IMR-90 (cell line): ENCODE measurements around the gene NLGN4X. TPM values are rescaled to one million over a fixed set of nuclear protein-coding genes. Genes with fewer than 3 reads are reported as not detected.

Experiments
- ATAC-seq: fragments of 200-7000 bp; cut with Tn5 transposase; 2 replicates; pipeline ENCODE4 v1.9.1; 2020; ENCODE audit warnings: low read depth, mild to moderate bottlenecking, moderate library complexity
- BruUV-seq: library from RNA; stranded (reverse); fragments of 400-500 nt; replicated peaks from 2 replicates; lab custom pipeline; 2021; lab: Mats Ljungman, UMichigan
- CTCF ChIA-PET: fragments of 300-600 bp; formaldehyde crosslinking; extraction: SDS; loops from one replicate; lab custom pipeline; 2021; ENCODE audit warnings: antibody characterized with exemption; lab: Yijun Ruan, JAX
- POLR2A ChIA-PET: fragments of 300-600 bp; sonication (Branson Sonifier 250); formaldehyde crosslinking; loops from one replicate; lab custom pipeline; 2022; ENCODE audit warnings: antibody characterized with exemption; ENCODE audit not compliant: unreplicated experiment; lab: Charles Lee
- DNase-seq: peaks from one replicate; pipeline ENCODE4 v3.0.0; 2013
- H2AFZ ChIP-seq: replicated peaks from 2 replicates; pipeline ENCODE3; 2013; ENCODE audit warnings: low read length, mild to moderate bottlenecking; ENCODE audit not compliant: poor library complexity
- H2AK5ac ChIP-seq: 2 replicates; pipeline ENCODE4 v1.6.1; 2013; ENCODE audit warnings: low read depth, low read length, inconsistent platforms
- H2AK9ac ChIP-seq: replicated peaks from 2 replicates; pipeline ENCODE3; 2013; ENCODE audit warnings: mild to moderate bottlenecking, low read depth, low read length, moderate library complexity; ENCODE audit not compliant: poor library complexity
- H2BK120ac ChIP-seq: 2 replicates; pipeline ENCODE4 v1.6.1; 2013; ENCODE audit warnings: low read depth, low read length, inconsistent platforms
- H2BK15ac ChIP-seq: 3 replicates; pipeline ENCODE4 v1.6.1; 2013; ENCODE audit warnings: low read depth, low read length, inconsistent platforms
- H2BK20ac ChIP-seq: 2 replicates; pipeline ENCODE4 v1.6.1; 2013; ENCODE audit warnings: low read depth, mild to moderate bottlenecking, inconsistent platforms, low read length, moderate library complexity
- H2BK5ac ChIP-seq: 2 replicates; pipeline ENCODE4 v1.6.1; 2013; ENCODE audit warnings: mild to moderate bottlenecking, low read depth, low read length, inconsistent platforms; ENCODE audit not compliant: poor library complexity, severe bottlenecking
- H3K14ac ChIP-seq: replicated peaks from 2 replicates; pipeline ENCODE4 v1.6.1; 2013; ENCODE audit warnings: low read depth, low read length, inconsistent platforms
- H3K18ac ChIP-seq: 2 replicates; pipeline ENCODE4 v1.6.1; 2013; ENCODE audit warnings: low read depth, low read length, control low read depth
- H3K23ac ChIP-seq: 2 replicates; pipeline ENCODE4 v1.6.1; 2013; ENCODE audit warnings: low read depth, low read length, inconsistent platforms
- H3K27ac ChIP-seq: 2 replicates; pipeline ENCODE4 v1.5.1; 2013; ENCODE audit warnings: mild to moderate bottlenecking, control low read depth, low read length; ENCODE audit not compliant: insufficient read depth
- H3K27me3 ChIP-seq: 2 replicates; pipeline ENCODE4 v1.6.1; 2013; ENCODE audit warnings: low read length; ENCODE audit not compliant: control insufficient read depth, insufficient read depth
- H3K36me3 ChIP-seq: 2 replicates; pipeline ENCODE4 v1.6.1; 2013; ENCODE audit warnings: low read length, mixed read lengths; ENCODE audit not compliant: control insufficient read depth, insufficient read depth
- H3K4ac ChIP-seq: 2 replicates; pipeline ENCODE4 v1.6.1; 2013; ENCODE audit warnings: low read depth, low read length, inconsistent platforms
- H3K4me1 ChIP-seq: 2 replicates; pipeline ENCODE4 v1.6.1; 2013; ENCODE audit warnings: low read length, mixed read lengths; ENCODE audit not compliant: control insufficient read depth, insufficient read depth
- H3K4me2 ChIP-seq: 2 replicates; pipeline ENCODE4 v1.6.1; 2013; ENCODE audit warnings: low read depth, mild to moderate bottlenecking, control low read depth, low read length, moderate library complexity
- H3K4me3 ChIP-seq: 2 replicates; pipeline ENCODE4 v1.5.1; 2013; ENCODE audit warnings: low read depth, mild to moderate bottlenecking, control low read depth, low read length, moderate library complexity; ENCODE audit not compliant: insufficient read depth
- H3K56ac ChIP-seq: 2 replicates; pipeline ENCODE4 v1.6.1; 2013; ENCODE audit warnings: low read length, inconsistent platforms; ENCODE audit not compliant: insufficient read depth; ENCODE audit errors: extremely low read depth
- H3K79me1 ChIP-seq, 2 experiments: 2 replicates each; pipeline ENCODE4 v1.6.1; 2013; ENCODE audit warnings: low read length in 2 of 2, inconsistent platforms in 1 of 2, low read depth in 1 of 2
- H3K9ac ChIP-seq: 2 replicates; pipeline ENCODE4 v1.6.1; 2013; ENCODE audit warnings: low read depth, low read length, control low read depth
- H3K9me1 ChIP-seq: 2 replicates; pipeline ENCODE4 v1.6.1; 2013; ENCODE audit warnings: low read length, inconsistent platforms; ENCODE audit not compliant: insufficient read depth
- H3K9me3 ChIP-seq: 2 replicates; pipeline ENCODE4 v1.6.1; 2013; ENCODE audit warnings: low read length; ENCODE audit not compliant: control insufficient read depth, insufficient read depth
- H4K20me1 ChIP-seq: 2 replicates; pipeline ENCODE4 v1.6.1; 2013; ENCODE audit warnings: low read length, inconsistent platforms; ENCODE audit not compliant: insufficient read depth
- H4K5ac ChIP-seq: 2 replicates; pipeline ENCODE4 v1.6.1; 2013; ENCODE audit warnings: mild to moderate bottlenecking, low read depth, low read length, control low read depth
- H4K8ac ChIP-seq, 2 experiments: 2 replicates each; pipeline ENCODE4 v1.6.1; 2013; ENCODE audit warnings: low read depth in 2 of 2, low read length in 2 of 2, control low read depth in 1 of 2, inconsistent platforms in 1 of 2
- H4K91ac ChIP-seq: 2 replicates; pipeline ENCODE4 v1.6.1; 2013; ENCODE audit warnings: low read depth, low read length, inconsistent platforms; ENCODE audit not compliant: insufficient read depth
- BHLHE40 ChIP-seq: fragments of 150-350 bp; IDR thresholded peaks from 2 replicates; pipeline ENCODE4 v1.6.1; 2016; ENCODE audit warnings: mild to moderate bottlenecking, low read depth, low read length
- CHD1 ChIP-seq: IDR thresholded peaks from 2 replicates; pipeline ENCODE4 v1.6.1; 2012; ENCODE audit warnings: low read depth, low read length, improper control_type of control experiment
- MAFK ChIP-seq: IDR thresholded peaks from 2 replicates; pipeline ENCODE4 v1.6.1; 2012; ENCODE audit warnings: low read depth, low read length, improper control_type of control experiment
- MAZ ChIP-seq: IDR thresholded peaks from 2 replicates; pipeline ENCODE4 v1.6.1; 2012; ENCODE audit warnings: low read depth, mild to moderate bottlenecking, low read length, improper control_type of control experiment, moderate library complexity, borderline replicate concordance
- POLR2A ChIP-seq: IDR thresholded peaks from 2 replicates; pipeline ENCODE4 v1.6.1; 2012; ENCODE audit warnings: mild to moderate bottlenecking, low read depth, low read length
- RAD21 ChIP-seq: IDR thresholded peaks from 2 replicates; pipeline ENCODE4 v1.6.1; 2012; ENCODE audit warnings: low read length, improper control_type of control experiment
- RFX5 ChIP-seq: IDR thresholded peaks from 2 replicates; pipeline ENCODE4 v1.8.0; 2012; ENCODE audit warnings: low read depth, mild to moderate bottlenecking, low read length, moderate library complexity
- USF2 ChIP-seq: fragments of 150-350 bp; IDR thresholded peaks from 2 replicates; pipeline ENCODE4 v1.6.1; 2017; ENCODE audit warnings: mild to moderate bottlenecking, antibody characterized with exemption, low read length, low read depth
- WGBS, 2 experiments: methylation state at CpG; one replicate each; pipeline versions ENCODE4 v1.1.5 to v1.1.7; 2013; ENCODE audit warnings: missing lambda C conversion rate in 2 of 2; ENCODE audit not compliant: insufficient read length in 1 of 2; ENCODE audit errors: extremely low coverage in 2 of 2; 5-methylcytosine and 5-hydroxymethylcytosine counted together
- dilution Hi-C: fragments of 300-500 bp; cut with HindIII; formaldehyde crosslinking; loops from one replicate; pipeline ENCODE4 v1.14.3; 2018; ENCODE audit warnings: low sequenced_read_pairs; ENCODE audit not compliant: unreplicated experiment
- in situ Hi-C: fragments of 300-500 bp; cut with MboI; formaldehyde crosslinking; loops from 3 replicates; pipeline ENCODE4 v1.14.3; 2019; ENCODE audit warnings: low sequenced_read_pairs, inconsistent platforms, mixed read lengths
- intact Hi-C: fragments of 100-400 bp; cut with micrococcal nuclease; formaldehyde crosslinking; loops from 2 replicates; pipeline ENCODE4 v1.10.0; 2022
- polyA plus RNA-seq, 3 experiments: library from polyadenylated mRNA; depleted of rRNA; stranded (reverse); fragments of >200 nt; gene quantifications; 2 replicates each; pipeline ENCODE4 v1.2.3, GENCODE V29; 2012; ENCODE audit warnings: low replicate concordance in 1 of 3
- total RNA-seq: library from RNA; depleted of rRNA; stranded (reverse); fragments of >200 nt; gene quantifications from 2 replicates; pipeline ENCODE4 v1.2.3, GENCODE V29; 2012

NLGN4X gene
- total and polyA plus RNA-seq, 2 of the 4 experiments (the other 2 are of a cell fraction), result not detected

- Histone ChIP-seq H3K36me3 (no peaks in the 10 kb centered on the region), H3K23ac (no peak overlapping the region), H2BK120ac (no peak overlapping the region), H2AFZ (no peak overlapping the region), H3K9me3 (peaks cover 10% of the 10 kb centered on the region; the same call in 1 of the 2 replicates), H3K4me3 (no peak overlapping the region), H3K56ac (no peak overlapping the region), H4K5ac (no peak overlapping the region), H2AK9ac (no peak overlapping the region), H2AK5ac (no peak overlapping the region), H3K9me1 (no peaks in the 10 kb centered on the region), H4K91ac (no peak overlapping the region), H3K14ac (no peak overlapping the region), H3K9ac (no peak overlapping the region), H3K4ac (no peak overlapping the region), H3K27ac (no peak overlapping the region), H2BK15ac (no peak overlapping the region), H2BK20ac (no peak overlapping the region), H4K8ac (no peak overlapping the region), H3K4me2 (no peak overlapping the region), H3K27me3 (no peaks in the 10 kb centered on the region), H3K79me1 (no peaks in the 10 kb centered on the region), H3K18ac (no peak overlapping the region), H2BK5ac (no peak overlapping the region), H4K20me1 (no peaks in the 10 kb centered on the region), H3K4me1 (no peaks in the 10 kb centered on the region)
- POLR2A ChIA-PET, result no interaction called here
- ATAC-seq (no peak), DNase-seq (no peak)
- no TSS peak for BruUV-seq
- whole genome bisulfite sequencing, 2 experiments, result no CpG with 5 or more reads among the region's 3 CpGs
- in situ Hi-C loops, result no loop called here
- CTCF ChIA-PET, result no interaction called here
- dilution Hi-C loops, result no loop called here
- TF ChIP-seq USF2, result no peak
- no peak for TF ChIP-seq POLR2A
- no peak for TF ChIP-seq BHLHE40
- TF ChIP-seq MAZ, result no peak
- no peak for TF ChIP-seq CHD1
- no peak for TF ChIP-seq RFX5
- no peak for TF ChIP-seq MAFK
- TF ChIP-seq RAD21, result no peak
- intact Hi-C loops, result no loop called here
Measured at GRCh38 chrX:5991393-5991792, 237.3 kb downstream of the NLGN4X start.
